ENCODE data around the gene DHX30.

DNA sequence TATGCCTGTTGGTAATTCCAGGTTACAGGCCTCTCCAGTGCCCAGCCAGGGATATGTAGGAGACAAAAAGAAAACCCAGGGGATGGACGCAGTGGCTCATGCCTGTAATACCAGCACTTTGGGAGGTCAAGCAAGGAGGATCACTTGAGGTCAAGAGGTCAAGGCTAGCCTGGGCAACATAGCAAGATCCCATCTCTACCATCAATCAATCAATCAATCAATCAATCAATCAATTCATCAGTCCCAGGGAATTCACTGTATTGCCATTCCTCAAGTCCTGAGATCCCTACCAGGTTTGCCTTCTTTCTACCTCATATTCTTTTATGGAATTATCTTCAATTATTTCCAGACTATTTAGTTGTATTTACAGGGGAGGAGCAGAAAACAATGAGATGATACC is 82.2 kb downstream of the DHX30 start:
- TF ChIP-seq, protein P1, sequence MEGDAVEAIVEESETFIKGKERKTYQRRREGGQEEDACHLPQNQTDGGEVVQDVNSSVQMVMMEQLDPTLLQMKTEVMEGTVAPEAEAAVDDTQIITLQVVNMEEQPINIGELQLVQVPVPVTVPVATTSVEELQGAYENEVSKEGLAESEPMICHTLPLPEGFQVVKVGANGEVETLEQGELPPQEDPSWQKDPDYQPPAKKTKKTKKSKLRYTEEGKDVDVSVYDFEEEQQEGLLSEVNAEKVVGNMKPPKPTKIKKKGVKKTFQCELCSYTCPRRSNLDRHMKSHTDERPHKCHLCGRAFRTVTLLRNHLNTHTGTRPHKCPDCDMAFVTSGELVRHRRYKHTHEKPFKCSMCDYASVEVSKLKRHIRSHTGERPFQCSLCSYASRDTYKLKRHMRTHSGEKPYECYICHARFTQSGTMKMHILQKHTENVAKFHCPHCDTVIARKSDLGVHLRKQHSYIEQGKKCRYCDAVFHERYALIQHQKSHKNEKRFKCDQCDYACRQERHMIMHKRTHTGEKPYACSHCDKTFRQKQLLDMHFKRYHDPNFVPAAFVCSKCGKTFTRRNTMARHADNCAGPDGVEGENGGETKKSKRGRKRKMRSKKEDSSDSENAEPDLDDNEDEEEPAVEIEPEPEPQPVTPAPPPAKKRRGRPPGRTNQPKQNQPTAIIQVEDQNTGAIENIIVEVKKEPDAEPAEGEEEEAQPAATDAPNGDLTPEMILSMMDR (conservative IDR thresholded peaks at IDR 0.05): no peak
- TF ChIP-seq ZFX (IDR thresholded peaks at IDR 0.05): no peak
